GM23248 (cell line): ENCODE measurements around the gene C3.

Experiments used
- EZH2 ChIP-seq: fragments of 200-600 bp; sonication (generic); IDR thresholded peaks from 2 replicates; pipeline ENCODE4 v1.6.1; 2018; ENCODE audit warnings: antibody characterized with exemption, mild to moderate bottlenecking; ENCODE audit not compliant: insufficient read depth, poor library complexity, severe bottlenecking
- EZH2phosphoT487 ChIP-seq: fragments of 200-600 bp; sonication (generic); IDR thresholded peaks from 2 replicates; pipeline ENCODE4 v1.6.1; 2018; ENCODE audit warnings: antibody characterized with exemption, moderate library complexity, mild to moderate bottlenecking, low read depth; ENCODE audit not compliant: insufficient read depth

GRCh38 chr19:6676288-6676687, 44.2 kb downstream of the C3 start:
- no peak for TF ChIP-seq EZH2
- TF ChIP-seq EZH2phosphoT487: no peak
